Smooth muscle cell (in vitro differentiated cells): Measurements from ENCODE around the gene CAPN11. TPM values are rescaled to one million over a fixed set of nuclear protein-coding genes. Genes with fewer than 3 reads are reported as not detected.

ENCODE experiments used
- DNase-seq: peaks from one replicate; lab custom pipeline; 2025; ENCODE audit not compliant: unreplicated experiment; lab: John Stamatoyannopoulos, UW
- H2AFZ ChIP-seq: fragments of 200-600 bp; sonication (generic); 2 replicates; pipeline ENCODE4 v1.6.0; 2016; ENCODE audit warnings: antibody characterized with exemption, low read depth, mild to moderate bottlenecking
- H3F3A ChIP-seq: fragments of 200-600 bp; sonication (generic); 2 replicates; pipeline ENCODE4 v1.6.0; 2017; ENCODE audit warnings: antibody characterized with exemption, low read depth
- H3K27ac ChIP-seq: fragments of 200-600 bp; sonication (generic); 2 replicates; pipeline ENCODE4 v1.5.1; 2016; ENCODE audit warnings: low read depth, mild to moderate bottlenecking
- H3K27me3 ChIP-seq: fragments of 200-600 bp; sonication (generic); 2 replicates; pipeline ENCODE4 v1.6.1; 2016; ENCODE audit warnings: low read depth, mild to moderate bottlenecking
- H3K36me3 ChIP-seq: fragments of 200-600 bp; sonication (generic); 2 replicates; pipeline ENCODE4 v1.5.1; 2016; ENCODE audit warnings: low read depth
- H3K4me1 ChIP-seq: fragments of 200-600 bp; sonication (generic); 2 replicates; pipeline ENCODE4 v1.5.1; 2016; ENCODE audit warnings: low read depth
- H3K4me2 ChIP-seq: fragments of 200-600 bp; sonication (generic); 2 replicates; pipeline ENCODE4 v1.6.0; 2016; ENCODE audit warnings: mild to moderate bottlenecking
- H3K4me3 ChIP-seq: fragments of 200-600 bp; sonication (generic); 2 replicates; pipeline ENCODE4 v1.5.1; 2016; ENCODE audit warnings: mild to moderate bottlenecking
- H3K79me2 ChIP-seq: fragments of 200-600 bp; sonication (generic); 2 replicates; pipeline ENCODE4 v1.6.0; 2016; ENCODE audit warnings: low read depth, mild to moderate bottlenecking
- H3K9ac ChIP-seq: fragments of 200-600 bp; sonication (generic); 2 replicates; pipeline ENCODE4 v1.6.0; 2016; ENCODE audit warnings: low read depth
- H3K9me3 ChIP-seq: fragments of 200-600 bp; sonication (generic); replicated peaks from 2 replicates; pipeline ENCODE4 v1.5.1; 2016; ENCODE audit warnings: low read depth
- H4K20me1 ChIP-seq: fragments of 200-600 bp; sonication (generic); 2 replicates; pipeline ENCODE4 v1.6.0; 2016; ENCODE audit warnings: low read depth
- CTCF ChIP-seq: fragments of 200-600 bp; sonication (generic); IDR thresholded peaks from 2 replicates; pipeline ENCODE4 v1.5.1; 2017; ENCODE audit warnings: borderline replicate concordance, mild to moderate bottlenecking, antibody characterized with exemption; ENCODE audit not compliant: insufficient read depth, poor library complexity, severe bottlenecking
- WGBS: methylation state at CpG from one replicate; pipeline ENCODE4 v1.1.7; 2016; ENCODE audit warnings: low lambda C conversion rate; 5-methylcytosine and 5-hydroxymethylcytosine counted together
- polyA plus RNA-seq: library from polyadenylated mRNA; unstranded; fragments of >200 nt; fragmentation: Nextera tagmentation; extraction: Ambion mirVana; gene quantifications from 2 replicates; pipeline ENCODE4 v1.2.1, GENCODE V29; 2016
- total RNA-seq: library from RNA; depleted of rRNA; stranded (reverse); fragments of >200 nt; gene quantifications from 2 replicates; pipeline ENCODE4 v1.2.3, GENCODE V29; 2014

CAPN11 gene
- total and polyA plus RNA-seq, 2 experiments from 2014 or later: 0.31 TPM; not detected in 1

GRCh38 chr6:44207966-44208365 is 49.3 kb downstream of the CAPN11 start:
- DNase-seq: no peak
- no peak overlapping the region for H3K9ac ChIP-seq
- no peaks in the 10 kb centered on the region for H3K27me3 ChIP-seq
- WGBS: 94% methylated on average over 6 of the region's 6 CpGs
- H2AFZ ChIP-seq: no peak overlapping the region
- no peaks in the 10 kb centered on the region for H3K9me3 ChIP-seq
- H3K4me3 ChIP-seq: no peak overlapping the region
- H3K4me2 ChIP-seq: no peak overlapping the region
- TF ChIP-seq CTCF: no peak
- no peaks in the 10 kb centered on the region for H4K20me1 ChIP-seq
- H3K4me1 ChIP-seq: peaks cover 13% of the 10 kb centered on the region
- no peaks in the 10 kb centered on the region for H3F3A ChIP-seq
- no peaks in the 10 kb centered on the region for H3K36me3 ChIP-seq
- H3K27ac ChIP-seq: no peak overlapping the region
- H3K79me2 ChIP-seq: no peaks in the 10 kb centered on the region

DNA sequence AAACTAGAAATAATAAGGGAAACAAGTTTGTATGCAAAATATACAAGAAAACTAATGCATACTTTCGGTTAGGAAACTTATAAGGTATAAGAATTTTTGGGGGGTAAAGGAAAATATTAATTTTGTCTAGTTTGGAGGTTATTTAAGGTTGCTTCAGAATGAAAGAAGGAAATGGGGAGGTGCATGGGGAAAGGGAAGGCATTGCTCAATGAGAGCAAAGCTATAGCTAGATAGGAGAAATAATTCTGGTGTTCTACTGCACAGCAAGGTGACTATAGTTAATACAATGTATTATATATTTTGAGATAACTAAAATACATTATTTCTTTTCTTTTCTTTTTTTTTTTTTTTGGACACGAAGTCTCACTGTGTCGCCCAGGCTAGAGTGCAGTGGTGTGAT is 52.7 kb downstream of the CAPN11 start:
- Histone ChIP-seq H3K4me1 (peaks cover 7% of the 10 kb centered on the region), H3K27me3 (no peaks in the 10 kb centered on the region), H3K36me3 (no peaks in the 10 kb centered on the region), H3K4me3 (no peak overlapping the region), H3K27ac (no peak overlapping the region), H4K20me1 (no peaks in the 10 kb centered on the region), H3K9me3 (no peaks in the 10 kb centered on the region), H3K4me2 (no peak overlapping the region), H2AFZ (no peak overlapping the region), H3K79me2 (no peaks in the 10 kb centered on the region), H3K9ac (no peak overlapping the region), H3F3A (no peaks in the 10 kb centered on the region)
- no peak for TF ChIP-seq CTCF
- 86% methylated on average over 2 of the region's 3 CpGs for WGBS
- no peak for DNase-seq

DNA sequence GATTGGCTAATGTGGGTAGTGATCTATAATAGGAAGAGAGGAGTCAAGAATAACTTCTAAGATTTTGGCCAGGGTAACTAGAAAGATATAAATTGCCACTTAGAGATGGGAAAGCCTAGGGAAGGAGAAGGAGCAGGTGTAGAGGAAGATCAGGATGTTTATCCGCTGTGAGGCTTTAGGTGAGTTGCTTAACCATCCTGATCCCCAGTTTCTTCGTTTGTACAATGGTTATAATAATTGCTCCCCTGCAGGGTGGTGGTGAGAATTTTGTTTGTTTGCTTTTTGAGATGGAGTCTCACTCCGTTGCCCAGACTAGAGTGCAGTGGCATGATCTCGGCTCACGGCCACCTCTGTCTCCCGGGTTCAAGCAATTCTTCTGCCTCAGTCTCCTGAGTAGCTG is 55.7 kb downstream of the CAPN11 start:
- Histone ChIP-seq H3K9me3 (no peaks in the 10 kb centered on the region), H3K27ac (no peak overlapping the region), H4K20me1 (no peaks in the 10 kb centered on the region), H3F3A (peaks cover 3% of the 10 kb centered on the region), H3K4me1 (peaks cover 27% of the 10 kb centered on the region), H3K9ac (no peak overlapping the region), H3K79me2 (no peaks in the 10 kb centered on the region), H3K36me3 (no peaks in the 10 kb centered on the region), H3K4me3 (no peak overlapping the region), H2AFZ (no peak overlapping the region), H3K27me3 (no peaks in the 10 kb centered on the region), H3K4me2 (no peak overlapping the region)
- no peak for TF ChIP-seq CTCF
- WGBS: 94% methylated on average over 6 of the region's 6 CpGs
- no peak for DNase-seq

- no peak for TF ChIP-seq CTCF
- no peak within 1 kb of the TSS for H3K4me2 ChIP-seq
Observed at GRCh38 chr6:44216677-44217331, 58.2 kb downstream of the CAPN11 start, which contains the start of gene MYMX. Gene MYMX, plus strand, starts transcription at chr6:44216926. Its CDS starts 546 bp downstream, at chr6:44217472.

More at GRCh38 chr6:44216677-44217331, 58.2 kb downstream of the CAPN11 start, which contains the start of gene MYMX:
- Histone ChIP-seq H3K27ac (no peak within 1 kb of the TSS), H3F3A (peaks cover 9% of the 10 kb centered on the region), H2AFZ (no peak within 1 kb of the TSS), H3K4me3 (no peak within 1 kb of the TSS), H4K20me1 (no peaks in the 10 kb centered on the region), H3K9ac (no peak within 1 kb of the TSS), H3K27me3 (no peaks in the 10 kb centered on the region), H3K79me2 (no peaks in the 10 kb centered on the region), H3K36me3 (no peaks in the 10 kb centered on the region), H3K4me1 (peaks cover 31% of the 10 kb centered on the region), H3K9me3 (no peaks in the 10 kb centered on the region)
- DNase-seq: no peak
- WGBS: 47% methylated on average over 7 of the region's 7 CpGs
